ENCODE measurements around the gene TTC34. TPM values are rescaled to one million over a fixed set of nuclear protein-coding genes. Genes with fewer than 3 reads are reported as not detected.

TTC34 gene
- total RNA-seq, 4 donors from 2014 or later: 0.17 to 0.75 (median 0.27) TPM

DNA sequence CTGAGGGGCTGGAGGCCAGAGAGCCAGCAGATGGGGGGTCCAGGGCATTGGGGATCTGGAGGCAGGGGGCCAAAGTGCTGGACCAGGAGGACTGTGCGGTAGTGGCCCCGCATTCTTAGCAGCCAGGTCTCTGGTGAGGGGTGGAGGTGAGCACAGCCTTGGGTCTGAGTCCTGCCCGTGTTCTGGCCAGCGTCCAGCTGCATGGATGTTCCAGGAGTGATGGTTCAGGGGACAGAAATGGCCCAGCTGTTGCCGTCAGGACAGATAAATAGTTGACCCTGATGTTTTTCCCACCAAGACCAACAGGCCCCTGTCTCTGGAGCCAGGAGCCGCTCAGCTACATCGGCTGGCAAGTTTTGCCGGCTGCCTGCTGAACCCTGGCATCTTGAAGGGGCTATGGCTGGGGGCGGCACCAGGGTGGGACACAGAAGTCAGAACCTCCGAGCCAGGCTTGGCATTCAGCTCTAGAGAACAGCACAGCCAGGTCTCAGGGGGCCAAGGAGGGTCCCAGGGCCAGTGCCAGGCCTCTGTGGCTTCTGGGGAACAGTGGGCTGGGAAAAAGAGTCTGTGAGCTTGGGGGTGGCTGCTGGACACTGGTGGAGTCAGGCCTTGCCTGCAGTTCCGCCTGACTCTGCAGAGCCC lies 19.4 kb upstream of the TTC34 start:
- TF ChIP-seq, protein P1, sequence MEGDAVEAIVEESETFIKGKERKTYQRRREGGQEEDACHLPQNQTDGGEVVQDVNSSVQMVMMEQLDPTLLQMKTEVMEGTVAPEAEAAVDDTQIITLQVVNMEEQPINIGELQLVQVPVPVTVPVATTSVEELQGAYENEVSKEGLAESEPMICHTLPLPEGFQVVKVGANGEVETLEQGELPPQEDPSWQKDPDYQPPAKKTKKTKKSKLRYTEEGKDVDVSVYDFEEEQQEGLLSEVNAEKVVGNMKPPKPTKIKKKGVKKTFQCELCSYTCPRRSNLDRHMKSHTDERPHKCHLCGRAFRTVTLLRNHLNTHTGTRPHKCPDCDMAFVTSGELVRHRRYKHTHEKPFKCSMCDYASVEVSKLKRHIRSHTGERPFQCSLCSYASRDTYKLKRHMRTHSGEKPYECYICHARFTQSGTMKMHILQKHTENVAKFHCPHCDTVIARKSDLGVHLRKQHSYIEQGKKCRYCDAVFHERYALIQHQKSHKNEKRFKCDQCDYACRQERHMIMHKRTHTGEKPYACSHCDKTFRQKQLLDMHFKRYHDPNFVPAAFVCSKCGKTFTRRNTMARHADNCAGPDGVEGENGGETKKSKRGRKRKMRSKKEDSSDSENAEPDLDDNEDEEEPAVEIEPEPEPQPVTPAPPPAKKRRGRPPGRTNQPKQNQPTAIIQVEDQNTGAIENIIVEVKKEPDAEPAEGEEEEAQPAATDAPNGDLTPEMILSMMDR (IDR thresholded peaks at IDR 0.05; ENCODE audit: low read depth): no peak

DNA sequence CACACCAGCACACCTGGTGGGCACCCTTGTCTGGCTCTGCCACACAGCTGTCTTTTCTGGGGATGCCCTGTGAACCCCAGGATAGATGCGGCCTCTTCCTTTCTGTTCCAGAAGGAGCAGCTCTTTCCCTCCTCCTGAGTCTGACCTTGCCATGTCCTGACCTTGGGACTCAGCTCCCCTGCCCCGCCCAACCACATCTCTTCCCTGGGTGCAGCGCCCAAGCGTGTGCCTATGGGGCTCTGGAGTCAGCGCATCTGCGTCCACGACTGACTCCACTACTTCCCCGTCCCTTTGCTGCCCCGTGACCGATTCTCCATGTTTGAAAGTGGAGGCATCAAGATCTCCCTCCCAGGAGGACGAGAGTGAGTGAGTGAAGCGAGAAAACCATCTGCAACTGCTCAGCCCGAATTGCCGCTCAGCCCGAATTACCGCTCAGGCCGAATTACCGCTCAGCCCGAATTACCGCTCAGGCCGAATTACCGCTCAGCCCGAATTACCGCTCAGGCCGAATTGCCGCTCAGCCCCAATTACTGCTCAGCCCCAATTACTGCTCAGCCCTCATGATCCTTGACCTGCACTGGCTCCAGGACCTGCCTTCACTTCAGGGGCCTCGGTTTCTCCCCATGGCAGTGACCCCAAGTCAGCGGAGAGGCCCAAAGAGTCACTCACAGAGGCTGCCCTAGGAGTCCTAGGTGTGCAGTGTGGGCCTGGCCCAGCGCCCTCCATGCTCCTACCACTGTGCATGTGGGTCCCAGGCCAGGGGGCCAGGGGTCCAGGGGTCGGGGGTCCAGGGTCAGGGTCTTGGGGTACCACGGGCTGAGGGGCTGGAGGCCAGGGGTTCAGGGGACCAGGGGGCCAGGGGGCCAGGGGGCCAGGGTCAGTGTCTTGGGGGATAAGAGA lies 18.6 kb upstream of the TTC34 start:
- TF ChIP-seq, protein P1 (IDR thresholded peaks at IDR 0.05; ENCODE audit: low read depth): no peak

DNA sequence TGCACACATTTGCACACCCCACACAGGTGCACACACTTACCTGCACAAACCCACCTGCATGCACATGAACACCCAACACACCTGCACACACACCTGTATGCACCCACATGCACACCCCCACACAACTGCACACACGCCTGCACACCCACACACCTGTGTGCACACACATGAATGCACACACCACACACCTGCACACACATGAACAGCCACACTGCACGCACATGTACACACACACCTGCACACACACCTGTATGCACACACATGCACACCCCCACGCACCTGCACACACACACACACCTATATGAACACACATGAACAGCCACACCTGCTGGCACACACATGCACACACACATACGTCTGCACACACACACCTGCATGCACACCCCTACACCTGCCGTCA lies 17.9 kb upstream of the TTC34 start:
- TF ChIP-seq, protein P1 (IDR thresholded peaks at IDR 0.05; ENCODE audit: low read depth): no peak

DNA sequence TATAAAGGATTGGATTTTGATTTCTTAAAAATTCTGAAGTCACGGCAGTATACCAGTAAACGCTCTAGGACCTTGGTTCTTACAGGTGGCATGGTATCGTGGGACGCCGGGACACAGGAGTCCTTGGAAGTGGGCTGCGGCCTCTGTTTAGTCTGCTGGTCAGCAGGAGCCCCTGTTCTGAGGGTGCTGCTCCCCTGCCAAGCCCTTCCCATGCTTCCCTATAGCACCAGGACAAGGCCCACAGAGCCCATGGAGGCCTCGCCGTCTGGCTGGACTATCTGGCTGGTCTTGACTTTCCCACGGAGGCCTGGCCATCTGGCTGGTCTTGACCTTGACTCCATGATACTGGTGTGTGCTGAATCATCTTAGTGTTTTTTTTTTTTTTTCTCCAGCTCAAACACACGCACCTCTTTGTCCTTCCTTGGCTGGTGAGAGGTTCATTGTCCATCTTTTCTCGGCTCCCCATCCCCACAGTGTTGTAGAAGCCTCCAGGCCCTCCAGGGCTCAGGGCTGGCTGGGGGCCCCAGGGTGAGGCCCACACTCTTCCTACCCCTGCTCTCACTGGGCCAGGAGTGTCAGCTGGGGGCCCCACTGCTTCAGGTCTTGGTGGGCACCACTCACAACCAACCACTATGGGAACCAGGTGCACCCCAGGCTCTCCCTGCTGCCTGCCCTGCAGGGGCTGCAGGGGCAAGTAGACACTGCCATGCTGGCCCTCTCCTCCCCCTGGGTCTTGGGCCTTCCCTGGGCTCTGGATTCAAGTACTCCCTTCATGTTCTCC lies 16.5 kb upstream of the TTC34 start:
- TF ChIP-seq, protein P1 (IDR thresholded peaks at IDR 0.05; ENCODE audit: low read depth): no peak

DNA sequence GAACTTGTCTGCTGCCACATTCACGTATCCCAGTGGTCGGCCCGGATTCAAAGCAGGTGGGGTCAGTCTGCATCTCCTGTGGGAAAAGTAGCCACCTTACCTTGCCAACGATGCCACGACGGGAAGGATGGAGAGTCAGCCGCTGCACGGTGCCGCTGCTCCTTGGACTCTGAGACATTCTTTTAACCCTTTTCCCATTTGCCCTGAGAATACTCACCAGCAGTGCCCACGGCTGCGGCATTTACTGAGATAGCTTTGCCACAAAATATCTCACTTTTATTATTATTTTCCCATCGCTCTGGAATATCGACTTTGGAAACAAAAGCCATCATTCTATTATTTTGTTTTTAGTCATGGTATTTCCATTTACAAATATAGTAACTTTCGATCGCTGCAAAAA lies 15.3 kb upstream of the TTC34 start:
- TF ChIP-seq, protein P1 (IDR thresholded peaks at IDR 0.05; ENCODE audit: low read depth): no peak

DNA sequence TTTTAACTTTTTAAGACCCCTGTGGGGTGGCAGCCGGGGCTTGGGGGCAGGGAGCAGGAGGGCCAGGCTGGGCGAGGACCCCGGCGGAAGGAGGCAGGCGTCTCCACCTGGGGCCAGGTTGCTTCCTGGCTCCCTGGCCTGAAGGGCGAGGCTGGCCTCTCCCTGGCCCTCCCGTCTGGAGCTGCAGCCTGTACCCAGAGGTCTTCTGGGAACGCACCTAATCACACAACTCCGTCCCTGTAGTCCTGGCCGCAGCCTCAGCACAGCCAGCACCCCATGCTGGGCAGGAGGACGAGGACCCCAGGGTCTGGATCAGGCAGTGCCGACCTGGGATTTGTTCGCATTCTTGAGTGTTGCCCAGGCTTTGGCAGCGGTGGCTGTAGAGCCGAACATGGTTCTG lies 14.1 kb upstream of the TTC34 start:
- TF ChIP-seq, protein P1 (IDR thresholded peaks at IDR 0.05; ENCODE audit: low read depth): no peak

Data from subcutaneous adipose tissue (tissue), 4 donors.